OCI-LY7 (cell line): ENCODE results near the gene HDAC4. TPM values are rescaled to one million over a fixed set of nuclear protein-coding genes. Genes with fewer than 3 reads are reported as not detected.

ENCODE experiments used
- BruUV-seq: library from RNA; stranded (reverse); fragments of 400-500 nt; replicated peaks from 2 replicates; lab custom pipeline; 2021; lab: Mats Ljungman, UMichigan
- CTCF ChIA-PET: fragments of 300-600 bp; sonication (Branson Sonifier 250); formaldehyde crosslinking; loops from one replicate; lab custom pipeline; 2022; ENCODE audit warnings: antibody characterized with exemption; ENCODE audit not compliant: unreplicated experiment; lab: Charles Lee
- POLR2A ChIA-PET: fragments of 300-600 bp; sonication (Branson Sonifier 250); formaldehyde crosslinking; loops from one replicate; lab custom pipeline; 2022; ENCODE audit warnings: antibody characterized with exemption; lab: Charles Lee
- DNase-seq: peaks from one replicate; pipeline ENCODE4 v3.0.0-alpha.2; 2015; ENCODE audit warnings: low spot score
- H2AFZ ChIP-seq: fragments of 200-600 bp; sonication (generic), shearing (Covaris generic); 2 replicates; pipeline ENCODE4 v1.6.1; 2014; ENCODE audit warnings: mild to moderate bottlenecking, antibody characterized with exemption, low read length, moderate library complexity
- H3K27ac ChIP-seq: fragments of 200-600 bp; sonication (generic); 2 replicates; pipeline ENCODE4 v1.5.1; 2014; ENCODE audit warnings: mixed run types, low read depth, mild to moderate bottlenecking, moderate library complexity, low read length, inconsistent platforms; ENCODE audit not compliant: poor library complexity, severe bottlenecking
- H3K36me3 ChIP-seq: fragments of 200-600 bp; sonication (generic); 2 replicates; pipeline ENCODE4 v1.6.1; 2014; ENCODE audit warnings: mild to moderate bottlenecking, antibody characterized with exemption, low read length, moderate library complexity, mixed read lengths; ENCODE audit not compliant: insufficient read depth
- H3K4me1 ChIP-seq: fragments of 200-600 bp; sonication (generic); 2 replicates; pipeline ENCODE4 v1.5.1; 2014; ENCODE audit warnings: mild to moderate bottlenecking, low read length; ENCODE audit not compliant: insufficient read depth, poor library complexity, severe bottlenecking
- H3K4me2 ChIP-seq: fragments of 200-600 bp; sonication (generic); 2 replicates; pipeline ENCODE4 v1.6.1; 2014; ENCODE audit warnings: mild to moderate bottlenecking, low read length
- H3K4me3 ChIP-seq: fragments of 200-600 bp; sonication (generic); 2 replicates; pipeline ENCODE4 v1.5.1; 2014; ENCODE audit warnings: mild to moderate bottlenecking, low read depth, low read length; ENCODE audit not compliant: poor library complexity, severe bottlenecking
- H3K79me2 ChIP-seq: fragments of 200-600 bp; sonication (generic); 2 replicates; pipeline ENCODE4 v1.6.1; 2016; ENCODE audit warnings: low read depth, mild to moderate bottlenecking, low read length, moderate library complexity, mixed read lengths; ENCODE audit not compliant: insufficient read depth
- H3K9me2 ChIP-seq: fragments of 200-600 bp; sonication (generic); 2 replicates; pipeline ENCODE4 v1.6.1; 2016; ENCODE audit warnings: mild to moderate bottlenecking, low read length, mixed read lengths; ENCODE audit not compliant: insufficient read depth
- H3K9me3 ChIP-seq: fragments of 200-600 bp; sonication (generic); 2 replicates; pipeline ENCODE4 v1.6.1; 2014; ENCODE audit warnings: mild to moderate bottlenecking, mixed run types, low read length, mixed read lengths
- H4K20me1 ChIP-seq: fragments of 200-600 bp; sonication (generic); 2 replicates; pipeline ENCODE4 v1.6.1; 2014; ENCODE audit warnings: mild to moderate bottlenecking, antibody characterized with exemption, low read length, moderate library complexity, mixed read lengths; ENCODE audit not compliant: insufficient read depth
- CTCF ChIP-seq: fragments of 200-600 bp; sonication (generic); conservative IDR thresholded peaks from 2 replicates; pipeline ENCODE4 v1.5.1; 2014; ENCODE audit warnings: mild to moderate bottlenecking, antibody characterized with exemption, low read length, moderate library complexity, mixed read lengths
- EZH2phosphoT487 ChIP-seq: fragments of 200-600 bp; sonication (generic); IDR thresholded peaks from 2 replicates; pipeline ENCODE4 v1.6.1; 2018; ENCODE audit warnings: low read depth, borderline replicate concordance, mild to moderate bottlenecking, mixed run types, antibody characterized with exemption, low read length, moderate library complexity, mixed read lengths
- intact Hi-C: fragments of 100-400 bp; cut with micrococcal nuclease; formaldehyde crosslinking; loops from one replicate; pipeline ENCODE4 v1.10.0; 2022; ENCODE audit not compliant: unreplicated experiment
- total RNA-seq, 2 experiments: library from RNA; depleted of rRNA in 1 of 2; stranded (reverse); fragments of >200 nt in 1 of 2; shearing (Covaris generic) in 1 of 2; gene quantifications; 2 replicates each; pipeline ENCODE4 v1.2.3, GENCODE V29; 2014 to 2022

Gene HDAC4
- total RNA-seq, 2 experiments from 2014 or later: 10.2 to 20.6 TPM

DNA sequence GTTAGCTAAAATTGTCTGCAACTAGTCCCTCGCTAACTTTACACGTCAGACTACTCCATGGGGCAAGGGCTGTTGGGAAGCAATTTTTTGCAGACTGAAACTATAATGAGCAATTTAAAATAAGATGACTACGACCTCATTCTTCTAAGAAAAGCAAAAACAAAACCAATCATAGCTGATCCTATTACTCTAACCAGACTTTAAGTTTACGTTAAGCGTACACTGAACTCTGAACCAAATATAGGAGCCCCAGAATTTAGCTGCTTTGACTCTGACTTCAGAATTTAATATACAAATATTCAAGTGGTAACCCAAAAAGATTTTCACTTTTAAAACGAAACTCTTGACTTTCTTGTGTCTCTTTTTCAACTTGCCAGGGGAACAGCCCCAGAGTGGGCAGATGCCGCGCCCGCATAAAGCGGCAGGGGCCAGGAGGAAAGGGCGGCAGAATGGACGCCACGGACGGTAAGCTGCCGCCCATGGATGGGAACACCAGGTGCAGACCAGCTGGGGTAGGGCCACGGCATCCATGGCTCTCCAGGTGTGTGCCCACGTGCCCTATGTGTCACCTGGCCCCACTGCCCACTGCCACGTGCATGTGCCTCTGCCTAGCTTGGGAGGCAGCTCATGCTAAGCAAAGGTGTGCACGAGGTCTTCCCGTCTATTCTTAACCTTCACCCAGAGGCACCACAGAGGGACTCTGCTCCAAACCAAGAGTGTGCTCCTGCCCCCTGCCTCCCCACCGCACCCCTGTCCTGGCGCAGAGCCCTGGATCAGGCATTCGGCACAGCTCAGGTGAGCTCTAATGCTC, 217.6 kb downstream of the HDAC4 start:
- Histone ChIP-seq H3K4me1 (no peaks in the 10 kb centered on the region), H3K36me3 (no peaks in the 10 kb centered on the region), H3K9me3 (no peaks in the 10 kb centered on the region), H4K20me1 (no peaks in the 10 kb centered on the region; the same call in 1 of the 2 replicates), H3K27ac (no peak overlapping the region), H3K79me2 (no peaks in the 10 kb centered on the region), H2AFZ (no peak overlapping the region), H3K4me3 (no peak overlapping the region), H3K9me2 (no peaks in the 10 kb centered on the region), H3K4me2 (no peak overlapping the region)
- ChIA-PET POLR2A (interaction anchor here (0.6 kb wide), 1 partner anchor 33 kb away, joined by 3 read pairs; no protein-coding TSS in a partner anchor), CTCF (no interaction called here)
- intact Hi-C loops: no loop called here
- TF ChIP-seq CTCF: no peak
- TF ChIP-seq EZH2phosphoT487: no peak
- BruUV-seq: no TSS peak
- DNase-seq: no peak

DNA sequence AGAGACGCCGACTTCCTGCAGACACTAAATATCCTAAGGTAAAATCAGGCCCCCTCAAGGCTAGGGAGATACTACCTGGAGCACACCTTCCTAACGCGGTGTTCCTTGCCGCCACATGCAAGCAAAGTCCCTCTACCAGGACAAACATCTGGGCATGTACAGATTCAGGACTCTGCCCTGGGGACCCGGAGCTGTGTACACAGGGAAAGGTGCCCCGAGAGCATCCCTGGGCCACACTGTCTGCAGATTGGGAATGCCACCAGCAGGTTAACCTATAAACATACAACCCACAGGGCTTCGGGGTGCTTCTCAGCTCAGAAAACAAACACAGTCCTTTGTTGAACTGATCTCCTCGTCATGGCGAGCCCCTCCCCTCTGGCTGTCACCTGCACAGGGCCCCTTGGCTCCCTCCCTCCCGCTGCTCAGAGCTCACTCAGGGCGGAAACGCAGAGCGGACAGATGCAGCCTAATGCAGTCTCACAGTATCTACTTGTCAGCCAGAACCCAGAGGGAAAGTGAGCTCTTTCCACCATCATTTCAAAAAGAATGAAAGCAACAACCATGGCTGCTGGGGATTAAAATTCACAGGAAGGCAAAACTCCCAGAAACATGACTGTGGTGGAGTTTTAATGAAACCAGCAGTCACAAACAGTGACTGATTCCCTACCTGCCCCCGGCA, 218.8 kb downstream of the HDAC4 start:
- H3K36me3 ChIP-seq: no peaks in the 10 kb centered on the region
- no TSS peak for BruUV-seq
- H3K9me3 ChIP-seq: no peaks in the 10 kb centered on the region
- no peak overlapping the region for H3K4me2 ChIP-seq
- H3K4me1 ChIP-seq: no peaks in the 10 kb centered on the region
- ChIA-PET CTCF (no interaction called here), POLR2A (no interaction called here)
- intact Hi-C loops: no loop called here
- H3K79me2 ChIP-seq: no peaks in the 10 kb centered on the region
- no peaks in the 10 kb centered on the region; the same call in 1 of the 2 replicates for H4K20me1 ChIP-seq
- DNase-seq: no peak
- H3K27ac ChIP-seq: no peak overlapping the region
- TF ChIP-seq CTCF (no peak), EZH2phosphoT487 (no peak)
- no peak overlapping the region for H3K4me3 ChIP-seq
- H3K9me2 ChIP-seq: no peaks in the 10 kb centered on the region
- no peak overlapping the region for H2AFZ ChIP-seq
